GM23338 (cell line): ENCODE measurements around the gene PTTG1IP. TPM values are rescaled to one million over a fixed set of nuclear protein-coding genes. Genes with fewer than 3 reads are reported as not detected.

ENCODE experiments used
- ATAC-seq: fragments of 200-7000 bp; cut with Tn5 transposase; 3 replicates; pipeline ENCODE4 v1.9.1; 2020
- DNase-seq: peaks from one replicate; pipeline ENCODE4 v3.0.0-alpha.2; 2015; ENCODE audit warnings: low spot score
- H2AFZ ChIP-seq: fragments of 200-600 bp; sonication (generic); 2 replicates; pipeline ENCODE4 v1.8.0; 2016; ENCODE audit warnings: antibody characterized with exemption, mild to moderate bottlenecking, moderate library complexity
- H3F3A ChIP-seq: fragments of 200-600 bp; sonication (generic); replicated peaks from 2 replicates; pipeline ENCODE4 v1.8.0; 2017; ENCODE audit warnings: antibody characterized with exemption, mixed run types, low read depth
- H3K27ac ChIP-seq: fragments of 200-600 bp; sonication (generic); 2 replicates; pipeline ENCODE4 v1.6.1; 2016; ENCODE audit warnings: low read depth
- H3K27me3 ChIP-seq: fragments of 200-600 bp; sonication (generic); 2 replicates; pipeline ENCODE4 v1.8.0; 2016; ENCODE audit warnings: mild to moderate bottlenecking, mixed run types, moderate library complexity; ENCODE audit not compliant: insufficient read depth
- H3K36me3 ChIP-seq: fragments of 200-600 bp; sonication (generic); 2 replicates; pipeline ENCODE4 v1.8.0; 2016; ENCODE audit warnings: mild to moderate bottlenecking; ENCODE audit not compliant: insufficient read depth
- H3K4me1 ChIP-seq: fragments of 200-600 bp; sonication (generic); 2 replicates; pipeline ENCODE4 v1.8.0; 2016; ENCODE audit warnings: mild to moderate bottlenecking, moderate library complexity; ENCODE audit not compliant: insufficient read depth
- H3K4me2 ChIP-seq: fragments of 200-600 bp; sonication (generic); 2 replicates; pipeline ENCODE4 v1.7.1; 2017; ENCODE audit warnings: mixed run types
- H3K4me3 ChIP-seq: fragments of 200-600 bp; sonication (generic); 2 replicates; pipeline ENCODE4 v1.6.1; 2016; ENCODE audit warnings: mixed run types
- H3K79me2 ChIP-seq: fragments of 200-600 bp; sonication (generic); replicated peaks from 2 replicates; pipeline ENCODE4 v1.8.0; 2017; ENCODE audit warnings: mild to moderate bottlenecking; ENCODE audit not compliant: insufficient read depth
- H3K9me2 ChIP-seq: fragments of 200-600 bp; sonication (generic); 2 replicates; pipeline ENCODE4 v1.8.0; 2017; ENCODE audit not compliant: insufficient read depth
- H4K20me1 ChIP-seq: fragments of 200-600 bp; sonication (generic); replicated peaks from 2 replicates; pipeline ENCODE4 v1.8.0; 2017; ENCODE audit warnings: mild to moderate bottlenecking; ENCODE audit not compliant: insufficient read depth
- H3K27ac Mint-ChIP-seq: 2 replicates; pipeline ENCODE4 v1.8.0; 2020; ENCODE audit warnings: inconsistent platforms, mild to moderate bottlenecking, moderate library complexity, mixed read lengths
- H3K27me3 Mint-ChIP-seq: 3 replicates; pipeline ENCODE4 v1.8.0; 2022; ENCODE audit warnings: low read depth, mild to moderate bottlenecking, moderate library complexity, mixed read lengths, inconsistent platforms; ENCODE audit not compliant: insufficient read depth, poor library complexity
- H3K36me3 Mint-ChIP-seq: 3 replicates; pipeline ENCODE4 v1.8.0; 2021; ENCODE audit warnings: low read depth, mild to moderate bottlenecking, inconsistent platforms, moderate library complexity, mixed read lengths
- H3K4me1 Mint-ChIP-seq: 3 replicates; pipeline ENCODE4 v1.8.0; 2020; ENCODE audit warnings: mild to moderate bottlenecking, inconsistent platforms, mixed read lengths
- H3K4me3 Mint-ChIP-seq: 3 replicates; pipeline ENCODE4 v1.8.0; 2021; ENCODE audit warnings: moderate library complexity, mild to moderate bottlenecking, inconsistent platforms, mixed read lengths
- H3K9me3 Mint-ChIP-seq: 3 replicates; pipeline ENCODE4 v1.8.0; 2020; ENCODE audit warnings: moderate library complexity, mild to moderate bottlenecking, inconsistent platforms, mixed read lengths
- CREB1 ChIP-seq: fragments of 250-450 bp; sonication (Bioruptor Pico); IDR thresholded peaks from 2 replicates; pipeline ENCODE4 v1.5.0; 2020; ENCODE audit warnings: low read depth, mild to moderate bottlenecking, moderate library complexity
- CTCF ChIP-seq, 2 experiments: fragments of 200-600 bp in 1 of 2; sonication (generic) in 1 of 2; conservative IDR thresholded peaks; 2 replicates each; pipeline versions ENCODE4 v1.5.1 to v1.6.1; 2016 to 2017; ENCODE audit warnings: antibody characterized with exemption in 2 of 2, low read depth in 2 of 2, mild to moderate bottlenecking in 2 of 2, moderate library complexity in 1 of 2
- EZH2 ChIP-seq: fragments of 200-600 bp; sonication (generic); IDR thresholded peaks from one replicate; pipeline ENCODE4 v1.8.0; 2017; ENCODE audit warnings: antibody characterized with exemption, mild to moderate bottlenecking, low read depth; ENCODE audit not compliant: unreplicated experiment
- EZH2phosphoT487 ChIP-seq: fragments of 200-600 bp; sonication (generic); IDR thresholded peaks from one replicate; pipeline ENCODE4 v1.8.1; 2018; ENCODE audit warnings: antibody characterized with exemption; ENCODE audit not compliant: unreplicated experiment
- JUNB ChIP-seq: IDR thresholded peaks from one replicate; pipeline ENCODE4 v1.6.1; 2016; ENCODE audit warnings: antibody characterized with exemption; ENCODE audit not compliant: unreplicated experiment
- NANOG ChIP-seq: IDR thresholded peaks from 2 replicates; pipeline ENCODE4 v1.6.1; 2016; ENCODE audit warnings: antibody characterized with exemption, borderline replicate concordance
- POLR2AphosphoS5 ChIP-seq: IDR thresholded peaks from 2 replicates; pipeline ENCODE4 v1.6.1; 2016; ENCODE audit warnings: antibody characterized with exemption, low read depth
- STAT1 ChIP-seq: IDR thresholded peaks from one replicate; pipeline ENCODE4 v1.6.1; 2016; ENCODE audit warnings: antibody characterized with exemption; ENCODE audit not compliant: unreplicated experiment
- ZNF114 ChIP-seq: fragments of 250-450 bp; sonication (Bioruptor Pico); IDR thresholded peaks from 2 replicates; pipeline ENCODE4 v1.5.0; 2020; ENCODE audit warnings: mild to moderate bottlenecking, moderate library complexity
- ZNF331 ChIP-seq: fragments of 250-450 bp; sonication (Bioruptor Pico); IDR thresholded peaks from 2 replicates; pipeline ENCODE4 v1.5.0; 2020; ENCODE audit warnings: low read depth, mild to moderate bottlenecking, moderate library complexity
- polyA plus RNA-seq: library from polyadenylated mRNA; unstranded; fragments of >200 nt; fragmentation: Nextera tagmentation; extraction: Ambion mirVana; gene quantifications from 2 replicates; pipeline ENCODE4 v1.2.1, GENCODE V29; 2016
- total RNA-seq: library from RNA; depleted of rRNA; stranded (reverse); fragments of >200 nt; shearing (Covaris generic); gene quantifications from 2 replicates; pipeline ENCODE4 v1.2.3, GENCODE V29; 2014
- TF ChIP-seq, protein P1 (sequence below): fragments of 250-450 bp; sonication (Bioruptor Pico); IDR thresholded peaks from 2 replicates; pipeline ENCODE4 v1.5.0; 2020; ENCODE audit warnings: mild to moderate bottlenecking, moderate library complexity
- TF ChIP-seq, protein P2 (sequence below): IDR thresholded peaks from one replicate; pipeline ENCODE4 v1.6.1; 2018; ENCODE audit warnings: antibody characterized with exemption; ENCODE audit not compliant: unreplicated experiment
- TF ChIP-seq, protein P3 (sequence below): IDR thresholded peaks from 2 replicates; pipeline ENCODE4 v1.6.1; 2016; ENCODE audit warnings: antibody characterized with exemption

The PTTG1IP gene
- total and polyA plus RNA-seq, 2 experiments from 2014 or later, result 99.9 to 172 TPM

DNA sequence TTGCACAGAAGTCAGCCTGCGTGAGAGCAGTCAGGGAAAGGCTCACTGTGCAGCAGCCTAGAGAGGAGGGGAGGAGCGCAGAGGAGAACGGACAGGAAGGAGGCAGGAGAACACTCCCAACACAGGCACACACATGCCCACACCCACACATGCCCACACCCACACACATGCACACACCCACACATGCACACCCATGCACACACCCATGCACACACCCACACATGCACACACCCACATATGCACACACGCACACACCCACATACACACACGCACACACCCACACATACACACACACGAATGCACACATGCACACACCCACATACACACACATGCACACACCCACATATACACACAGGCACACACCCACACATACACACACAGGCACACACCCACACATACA is 62.7 kb downstream of the PTTG1IP start:
- H3K27ac Mint-ChIP-seq, result no peak overlapping the region; the same call in 1 of the 2 replicates
- no peaks in the 10 kb centered on the region for H3K4me1 ChIP-seq
- no peak overlapping the region for H3K4me2 ChIP-seq
- H3K4me3 ChIP-seq, result no peak overlapping the region
- H3K9me2 ChIP-seq, result no peaks in the 10 kb centered on the region
- no peak overlapping the region for H3K4me3 Mint-ChIP-seq
- H3K36me3 Mint-ChIP-seq, result peaks cover 39% of the 10 kb centered on the region
- H3K79me2 ChIP-seq, result peaks cover 49% of the 10 kb centered on the region
- H4K20me1 ChIP-seq, result peaks cover 11% of the 10 kb centered on the region
- H3K27me3 Mint-ChIP-seq, result peaks cover 9% of the 10 kb centered on the region
- H3K36me3 ChIP-seq, result peaks cover 10% of the 10 kb centered on the region; the same call in 1 of the 2 replicates
- H3K9me3 Mint-ChIP-seq, result no peaks in the 10 kb centered on the region; the same call in 2 of the 3 replicates
- ATAC-seq (no peak), DNase-seq (no peak)
- H2AFZ ChIP-seq, result no peak overlapping the region
- H3K27ac ChIP-seq, result no peak overlapping the region
- no peaks in the 10 kb centered on the region for H3K27me3 ChIP-seq
- no peak for TF ChIP-seq EZH2
- TF ChIP-seq, protein P1, sequence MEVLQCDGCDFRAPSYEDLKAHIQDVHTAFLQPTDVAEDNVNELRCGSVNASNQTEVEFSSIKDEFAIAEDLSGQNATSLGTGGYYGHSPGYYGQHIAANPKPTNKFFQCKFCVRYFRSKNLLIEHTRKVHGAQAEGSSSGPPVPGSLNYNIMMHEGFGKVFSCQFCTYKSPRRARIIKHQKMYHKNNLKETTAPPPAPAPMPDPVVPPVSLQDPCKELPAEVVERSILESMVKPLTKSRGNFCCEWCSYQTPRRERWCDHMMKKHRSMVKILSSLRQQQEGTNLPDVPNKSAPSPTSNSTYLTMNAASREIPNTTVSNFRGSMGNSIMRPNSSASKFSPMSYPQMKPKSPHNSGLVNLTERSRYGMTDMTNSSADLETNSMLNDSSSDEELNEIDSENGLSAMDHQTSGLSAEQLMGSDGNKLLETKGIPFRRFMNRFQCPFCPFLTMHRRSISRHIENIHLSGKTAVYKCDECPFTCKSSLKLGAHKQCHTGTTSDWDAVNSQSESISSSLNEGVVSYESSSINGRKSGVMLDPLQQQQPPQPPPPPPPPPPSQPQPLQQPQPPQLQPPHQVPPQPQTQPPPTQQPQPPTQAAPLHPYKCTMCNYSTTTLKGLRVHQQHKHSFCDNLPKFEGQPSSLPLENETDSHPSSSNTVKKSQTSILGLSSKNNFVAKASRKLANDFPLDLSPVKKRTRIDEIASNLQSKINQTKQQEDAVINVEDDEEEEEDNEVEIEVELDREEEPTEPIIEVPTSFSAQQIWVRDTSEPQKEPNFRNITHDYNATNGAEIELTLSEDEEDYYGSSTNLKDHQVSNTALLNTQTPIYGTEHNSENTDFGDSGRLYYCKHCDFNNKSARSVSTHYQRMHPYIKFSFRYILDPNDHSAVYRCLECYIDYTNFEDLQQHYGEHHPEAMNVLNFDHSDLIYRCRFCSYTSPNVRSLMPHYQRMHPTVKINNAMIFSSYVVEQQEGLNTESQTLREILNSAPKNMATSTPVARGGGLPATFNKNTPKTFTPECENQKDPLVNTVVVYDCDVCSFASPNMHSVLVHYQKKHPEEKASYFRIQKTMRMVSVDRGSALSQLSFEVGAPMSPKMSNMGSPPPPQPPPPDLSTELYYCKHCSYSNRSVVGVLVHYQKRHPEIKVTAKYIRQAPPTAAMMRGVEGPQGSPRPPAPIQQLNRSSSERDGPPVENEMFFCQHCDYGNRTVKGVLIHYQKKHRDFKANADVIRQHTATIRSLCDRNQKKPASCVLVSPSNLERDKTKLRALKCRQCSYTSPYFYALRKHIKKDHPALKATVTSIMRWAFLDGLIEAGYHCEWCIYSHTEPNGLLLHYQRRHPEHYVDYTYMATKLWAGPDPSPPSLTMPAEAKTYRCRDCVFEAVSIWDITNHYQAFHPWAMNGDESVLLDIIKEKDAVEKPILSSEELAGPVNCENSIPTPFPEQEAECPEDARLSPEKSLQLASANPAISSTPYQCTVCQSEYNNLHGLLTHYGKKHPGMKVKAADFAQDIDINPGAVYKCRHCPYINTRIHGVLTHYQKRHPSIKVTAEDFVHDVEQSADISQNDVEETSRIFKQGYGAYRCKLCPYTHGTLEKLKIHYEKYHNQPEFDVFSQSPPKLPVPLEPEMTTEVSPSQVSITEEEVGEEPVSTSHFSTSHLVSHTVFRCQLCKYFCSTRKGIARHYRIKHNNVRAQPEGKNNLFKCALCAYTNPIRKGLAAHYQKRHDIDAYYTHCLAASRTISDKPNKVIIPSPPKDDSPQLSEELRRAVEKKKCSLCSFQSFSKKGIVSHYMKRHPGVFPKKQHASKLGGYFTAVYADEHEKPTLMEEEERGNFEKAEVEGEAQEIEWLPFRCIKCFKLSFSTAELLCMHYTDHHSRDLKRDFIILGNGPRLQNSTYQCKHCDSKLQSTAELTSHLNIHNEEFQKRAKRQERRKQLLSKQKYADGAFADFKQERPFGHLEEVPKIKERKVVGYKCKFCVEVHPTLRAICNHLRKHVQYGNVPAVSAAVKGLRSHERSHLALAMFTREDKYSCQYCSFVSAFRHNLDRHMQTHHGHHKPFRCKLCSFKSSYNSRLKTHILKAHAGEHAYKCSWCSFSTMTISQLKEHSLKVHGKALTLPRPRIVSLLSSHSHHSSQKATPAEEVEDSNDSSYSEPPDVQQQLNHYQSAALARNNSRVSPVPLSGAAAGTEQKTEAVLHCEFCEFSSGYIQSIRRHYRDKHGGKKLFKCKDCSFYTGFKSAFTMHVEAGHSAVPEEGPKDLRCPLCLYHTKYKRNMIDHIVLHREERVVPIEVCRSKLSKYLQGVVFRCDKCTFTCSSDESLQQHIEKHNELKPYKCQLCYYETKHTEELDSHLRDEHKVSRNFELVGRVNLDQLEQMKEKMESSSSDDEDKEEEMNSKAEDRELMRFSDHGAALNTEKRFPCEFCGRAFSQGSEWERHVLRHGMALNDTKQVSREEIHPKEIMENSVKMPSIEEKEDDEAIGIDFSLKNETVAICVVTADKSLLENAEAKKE, result no peak
- TF ChIP-seq CREB1 (CRISPR knock-in tag), result no peak
- TF ChIP-seq, protein P2, sequence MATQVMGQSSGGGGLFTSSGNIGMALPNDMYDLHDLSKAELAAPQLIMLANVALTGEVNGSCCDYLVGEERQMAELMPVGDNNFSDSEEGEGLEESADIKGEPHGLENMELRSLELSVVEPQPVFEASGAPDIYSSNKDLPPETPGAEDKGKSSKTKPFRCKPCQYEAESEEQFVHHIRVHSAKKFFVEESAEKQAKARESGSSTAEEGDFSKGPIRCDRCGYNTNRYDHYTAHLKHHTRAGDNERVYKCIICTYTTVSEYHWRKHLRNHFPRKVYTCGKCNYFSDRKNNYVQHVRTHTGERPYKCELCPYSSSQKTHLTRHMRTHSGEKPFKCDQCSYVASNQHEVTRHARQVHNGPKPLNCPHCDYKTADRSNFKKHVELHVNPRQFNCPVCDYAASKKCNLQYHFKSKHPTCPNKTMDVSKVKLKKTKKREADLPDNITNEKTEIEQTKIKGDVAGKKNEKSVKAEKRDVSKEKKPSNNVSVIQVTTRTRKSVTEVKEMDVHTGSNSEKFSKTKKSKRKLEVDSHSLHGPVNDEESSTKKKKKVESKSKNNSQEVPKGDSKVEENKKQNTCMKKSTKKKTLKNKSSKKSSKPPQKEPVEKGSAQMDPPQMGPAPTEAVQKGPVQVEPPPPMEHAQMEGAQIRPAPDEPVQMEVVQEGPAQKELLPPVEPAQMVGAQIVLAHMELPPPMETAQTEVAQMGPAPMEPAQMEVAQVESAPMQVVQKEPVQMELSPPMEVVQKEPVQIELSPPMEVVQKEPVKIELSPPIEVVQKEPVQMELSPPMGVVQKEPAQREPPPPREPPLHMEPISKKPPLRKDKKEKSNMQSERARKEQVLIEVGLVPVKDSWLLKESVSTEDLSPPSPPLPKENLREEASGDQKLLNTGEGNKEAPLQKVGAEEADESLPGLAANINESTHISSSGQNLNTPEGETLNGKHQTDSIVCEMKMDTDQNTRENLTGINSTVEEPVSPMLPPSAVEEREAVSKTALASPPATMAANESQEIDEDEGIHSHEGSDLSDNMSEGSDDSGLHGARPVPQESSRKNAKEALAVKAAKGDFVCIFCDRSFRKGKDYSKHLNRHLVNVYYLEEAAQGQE, result no peak
- TF ChIP-seq EZH2phosphoT487, result no peak
- TF ChIP-seq JUNB, result no peak
- TF ChIP-seq, protein P3, sequence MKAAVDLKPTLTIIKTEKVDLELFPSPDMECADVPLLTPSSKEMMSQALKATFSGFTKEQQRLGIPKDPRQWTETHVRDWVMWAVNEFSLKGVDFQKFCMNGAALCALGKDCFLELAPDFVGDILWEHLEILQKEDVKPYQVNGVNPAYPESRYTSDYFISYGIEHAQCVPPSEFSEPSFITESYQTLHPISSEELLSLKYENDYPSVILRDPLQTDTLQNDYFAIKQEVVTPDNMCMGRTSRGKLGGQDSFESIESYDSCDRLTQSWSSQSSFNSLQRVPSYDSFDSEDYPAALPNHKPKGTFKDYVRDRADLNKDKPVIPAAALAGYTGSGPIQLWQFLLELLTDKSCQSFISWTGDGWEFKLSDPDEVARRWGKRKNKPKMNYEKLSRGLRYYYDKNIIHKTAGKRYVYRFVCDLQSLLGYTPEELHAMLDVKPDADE, result no peak
- TF ChIP-seq ZNF114 (CRISPR knock-in tag), result no peak
- TF ChIP-seq CTCF (conservative IDR thresholded peaks at IDR 0.05; ENCODE audit: low read depth in 2 of 2), result no peak
- no peak for TF ChIP-seq ZNF331 (CRISPR knock-in tag)
- TF ChIP-seq POLR2AphosphoS5, result no peak
- no peak for TF ChIP-seq STAT1
- no peak for TF ChIP-seq NANOG
- peaks cover 5% of the 10 kb centered on the region for H3K4me1 Mint-ChIP-seq
- H3F3A ChIP-seq, result 0 out of 2 replicates have a peak, but pooled peaks cover 2% of the 10 kb centered on the region
